HEK293 (cell line): ENCODE results near the gene MAB21L3.

ENCODE experiments used
- CTCF ChIA-PET: fragments of 350-600 bp; formaldehyde crosslinking; extraction: SDS; loops from one replicate; lab custom pipeline; 2021; ENCODE audit warnings: antibody characterized with exemption; lab: Yijun Ruan, JAX
- POLR2A ChIA-PET: fragments of 300-600 bp; formaldehyde crosslinking; extraction: SDS; loops from one replicate; lab custom pipeline; 2020; ENCODE audit warnings: antibody characterized with exemption, inconsistent platforms; lab: Yijun Ruan, JAX
- H3K27ac ChIP-seq: fragments of 200-500 bp; sonication (Bioruptor generic); 2 replicates; pipeline ENCODE4 v1.5.1; 2014; ENCODE audit warnings: low read depth, low read length, control low read depth, inconsistent platforms; ENCODE audit errors: extremely low read depth
- H3K36me3 ChIP-seq, 2 experiments: fragments of 200-500 bp in 1 of 2; sonication (Bioruptor generic) in 1 of 2; 1 replicate in 1 of 2; 2 replicates in 1 of 2; pipeline ENCODE4 v1.5.1; 2014 to 2017; ENCODE audit warnings: inconsistent platforms in 2 of 2, low read length in 2 of 2; ENCODE audit not compliant: control insufficient read depth in 2 of 2, insufficient read depth in 1 of 2
- H3K4me1 ChIP-seq: fragments of 200-500 bp; sonication (Bioruptor generic); 2 replicates; pipeline ENCODE4 v1.5.1; 2014; ENCODE audit warnings: mild to moderate bottlenecking, low read length, inconsistent platforms; ENCODE audit not compliant: control insufficient read depth, insufficient read depth
- H3K4me3 ChIP-seq: 2 replicates; pipeline ENCODE4 v1.5.1; 2011; ENCODE audit warnings: low read depth, mild to moderate bottlenecking, control low read depth, low read length, moderate library complexity
- H3K9me3 ChIP-seq: fragments of 200-500 bp; sonication (Bioruptor generic); 2 replicates; pipeline ENCODE4 v1.5.1; 2014; ENCODE audit warnings: low read depth, low read length, inconsistent platforms; ENCODE audit not compliant: control insufficient read depth, insufficient read depth
- EGR2 ChIP-seq: fragments of 450-650 bp; formaldehyde crosslinking; IDR thresholded peaks from 2 replicates; pipeline ENCODE4 v1.5.1; 2016; ENCODE audit warnings: low read depth, missing biosample characterization, missing genetic modification characterization
- MEIS1 ChIP-seq: sonication (generic); formaldehyde crosslinking; IDR thresholded peaks from 2 replicates; pipeline ENCODE4 v1.8.1; 2022; ENCODE audit warnings: missing genetic modification reagents, mild to moderate bottlenecking, borderline replicate concordance
- REPIN1 ChIP-seq: fragments of 450-650 bp; formaldehyde crosslinking; IDR thresholded peaks from 2 replicates; pipeline ENCODE4 v1.5.1; 2017; ENCODE audit warnings: missing biosample characterization, missing genetic modification characterization, low read depth
- SP3 ChIP-seq: fragments of 450-650 bp; formaldehyde crosslinking; IDR thresholded peaks from 2 replicates; pipeline ENCODE4 v1.5.1; 2016; ENCODE audit warnings: missing biosample characterization, missing genetic modification characterization
- ZBTB44 ChIP-seq: fragments of 450-650 bp; IDR thresholded peaks from 2 replicates; pipeline ENCODE4 v1.5.1; 2018; ENCODE audit warnings: missing biosample characterization, mild to moderate bottlenecking, missing genetic modification characterization
- ZFHX2 ChIP-seq: fragments of 450-650 bp; formaldehyde crosslinking; conservative IDR thresholded peaks from 2 replicates; pipeline ENCODE4 v1.5.1; 2016; ENCODE audit warnings: missing biosample characterization, missing genetic modification characterization
- ZNF133 ChIP-seq: fragments of 450-650 bp; formaldehyde crosslinking; IDR thresholded peaks from 2 replicates; pipeline ENCODE4 v1.5.1; 2016; ENCODE audit warnings: missing biosample characterization, missing genetic modification characterization
- ZNF140 ChIP-seq: fragments of 450-650 bp; formaldehyde crosslinking; IDR thresholded peaks from 2 replicates; pipeline ENCODE4 v1.5.1; 2016; ENCODE audit warnings: missing biosample characterization, missing genetic modification characterization
- ZNF146 ChIP-seq: fragments of 450-650 bp; formaldehyde crosslinking; IDR thresholded peaks from 2 replicates; pipeline ENCODE4 v1.5.1; 2016; ENCODE audit warnings: missing biosample characterization, missing genetic modification characterization
- ZNF16 ChIP-seq: fragments of 450-650 bp; formaldehyde crosslinking; IDR thresholded peaks from 2 replicates; pipeline ENCODE4 v1.5.1; 2016; ENCODE audit warnings: low read depth, missing biosample characterization, missing genetic modification characterization
- ZNF174 ChIP-seq: fragments of 450-650 bp; formaldehyde crosslinking; IDR thresholded peaks from 2 replicates; pipeline ENCODE4 v1.5.0; 2017; ENCODE audit warnings: missing biosample characterization, mild to moderate bottlenecking, missing genetic modification characterization
- ZNF175 ChIP-seq: fragments of 450-650 bp; formaldehyde crosslinking; IDR thresholded peaks from 2 replicates; pipeline ENCODE4 v1.5.1; 2016; ENCODE audit warnings: missing biosample characterization, missing genetic modification characterization
- ZNF19 ChIP-seq: fragments of 450-650 bp; formaldehyde crosslinking; IDR thresholded peaks from 2 replicates; pipeline ENCODE4; 2016; ENCODE audit warnings: missing biosample characterization, missing genetic modification characterization, low read depth
- ZNF221 ChIP-seq: fragments of 450-650 bp; formaldehyde crosslinking; IDR thresholded peaks from 2 replicates; pipeline ENCODE4 v1.5.1; 2017; ENCODE audit warnings: missing biosample characterization, missing genetic modification characterization, borderline replicate concordance
- ZNF26 ChIP-seq: fragments of 450-650 bp; formaldehyde crosslinking; IDR thresholded peaks from 2 replicates; pipeline ENCODE4 v1.5.1; 2016; ENCODE audit warnings: missing biosample characterization, missing genetic modification characterization
- ZNF48 ChIP-seq: fragments of 450-650 bp; formaldehyde crosslinking; IDR thresholded peaks from 2 replicates; pipeline ENCODE4 v1.5.1; 2016; ENCODE audit warnings: missing biosample characterization, missing genetic modification characterization
- ZNF501 ChIP-seq: fragments of 450-650 bp; formaldehyde crosslinking; IDR thresholded peaks from 2 replicates; pipeline ENCODE4 v1.5.1; 2016; ENCODE audit warnings: missing biosample characterization, missing genetic modification characterization
- ZNF510 ChIP-seq: fragments of 450-650 bp; formaldehyde crosslinking; IDR thresholded peaks from 2 replicates; pipeline ENCODE4 v1.5.1; 2018; ENCODE audit warnings: mild to moderate bottlenecking, missing genetic modification characterization, missing biosample characterization; ENCODE audit not compliant: insufficient replicate concordance
- ZNF549 ChIP-seq: fragments of 450-650 bp; IDR thresholded peaks from 2 replicates; pipeline ENCODE4 v1.5.1; 2018; ENCODE audit warnings: missing biosample characterization, missing genetic modification characterization, mild to moderate bottlenecking, inconsistent platforms, moderate library complexity
- ZNF596 ChIP-seq: fragments of 450-650 bp; IDR thresholded peaks from 2 replicates; pipeline ENCODE4 v1.5.0; 2018; ENCODE audit warnings: missing biosample characterization, mild to moderate bottlenecking, missing genetic modification characterization, moderate library complexity
- ZNF624 ChIP-seq: fragments of 450-650 bp; formaldehyde crosslinking; IDR thresholded peaks from 2 replicates; pipeline ENCODE4 v1.5.1; 2017; ENCODE audit warnings: missing biosample characterization, missing genetic modification characterization
- ZNF654 ChIP-seq: fragments of 450-650 bp; formaldehyde crosslinking; IDR thresholded peaks from 2 replicates; pipeline ENCODE4 v1.5.1; 2016; ENCODE audit warnings: low read depth, missing biosample characterization, missing genetic modification characterization
- ZNF658 ChIP-seq: fragments of 450-650 bp; formaldehyde crosslinking; IDR thresholded peaks from 2 replicates; pipeline ENCODE4; 2016; ENCODE audit warnings: missing biosample characterization, missing genetic modification characterization
- ZNF670 ChIP-seq: fragments of 450-650 bp; formaldehyde crosslinking; IDR thresholded peaks from 2 replicates; pipeline ENCODE4 v1.5.1; 2016; ENCODE audit warnings: missing biosample characterization, missing genetic modification characterization, low read depth
- ZNF704 ChIP-seq: fragments of 450-650 bp; formaldehyde crosslinking; IDR thresholded peaks from 2 replicates; pipeline ENCODE4 v1.5.1; 2016; ENCODE audit warnings: missing biosample characterization, missing genetic modification characterization
- ZNF707 ChIP-seq: fragments of 450-650 bp; formaldehyde crosslinking; IDR thresholded peaks from 2 replicates; pipeline ENCODE4 v1.5.1; 2016; ENCODE audit warnings: missing biosample characterization, missing genetic modification characterization
- ZSCAN30 ChIP-seq: fragments of 450-650 bp; IDR thresholded peaks from 2 replicates; pipeline ENCODE4 v1.5.1; 2018; ENCODE audit warnings: missing biosample characterization, mild to moderate bottlenecking, missing genetic modification characterization, moderate library complexity
- TF ChIP-seq, protein P1 (sequence below): fragments of 450-650 bp; formaldehyde crosslinking; IDR thresholded peaks from 2 replicates; pipeline ENCODE4; 2016; ENCODE audit warnings: missing biosample characterization, missing genetic modification characterization

Gene MAB21L3

GRCh38 chr1:116119876-116120275 lies 8.7 kb downstream of the MAB21L3 start:
- Histone ChIP-seq H3K27ac (no peak overlapping the region), H3K4me1 (no peaks in the 10 kb centered on the region), H3K4me3 (no peak overlapping the region), H3K9me3 (no peaks in the 10 kb centered on the region), H3K36me3 (no peaks in the 10 kb centered on the region)
- TF ChIP-seq ZBTB44, result no peak
- no peak for TF ChIP-seq ZNF48 (tag by site-specific recombination)
- no peak for TF ChIP-seq ZNF140 (tag by site-specific recombination)
- no peak for TF ChIP-seq SP3 (tag by site-specific recombination)
- TF ChIP-seq ZNF501 (tag by site-specific recombination), result no peak
- no peak for TF ChIP-seq ZNF707 (tag by site-specific recombination)
- TF ChIP-seq, protein P1, sequence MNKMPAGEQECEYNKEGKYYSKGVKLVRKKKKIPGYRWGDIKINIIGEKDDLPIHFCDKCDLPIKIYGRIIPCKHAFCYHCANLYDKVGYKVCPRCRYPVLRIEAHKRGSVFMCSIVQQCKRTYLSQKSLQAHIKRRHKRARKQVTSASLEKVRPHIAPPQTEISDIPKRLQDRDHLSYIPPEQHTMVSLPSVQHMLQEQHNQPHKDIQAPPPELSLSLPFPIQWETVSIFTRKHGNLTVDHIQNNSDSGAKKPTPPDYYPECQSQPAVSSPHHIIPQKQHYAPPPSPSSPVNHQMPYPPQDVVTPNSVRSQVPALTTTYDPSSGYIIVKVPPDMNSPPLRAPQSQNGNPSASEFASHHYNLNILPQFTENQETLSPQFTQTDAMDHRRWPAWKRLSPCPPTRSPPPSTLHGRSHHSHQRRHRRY (tag by site-specific recombination), result no peak
- no peak for TF ChIP-seq ZNF549
- no peak for TF ChIP-seq ZNF654 (tag by site-specific recombination)
- TF ChIP-seq REPIN1 (tag by site-specific recombination), result no peak
- no peak for TF ChIP-seq ZNF221 (tag by site-specific recombination)
- TF ChIP-seq ZNF16 (tag by site-specific recombination), result no peak
- TF ChIP-seq ZNF704 (tag by site-specific recombination), result no peak
- TF ChIP-seq ZNF510, result no peak
- TF ChIP-seq ZNF146 (tag by site-specific recombination), result no peak
- TF ChIP-seq MEIS1 (CRISPR knock-in tag), result no peak
- no peak for TF ChIP-seq ZNF175 (tag by site-specific recombination)
- no peak for TF ChIP-seq ZNF133 (tag by site-specific recombination)
- ChIA-PET CTCF (interaction anchor here (0.6 to 0.8 kb wide), 2 partner anchors 278 to 312 kb away, joined by 3 read pairs; no protein-coding TSS in a partner anchor), POLR2A (no interaction called here)

DNA sequence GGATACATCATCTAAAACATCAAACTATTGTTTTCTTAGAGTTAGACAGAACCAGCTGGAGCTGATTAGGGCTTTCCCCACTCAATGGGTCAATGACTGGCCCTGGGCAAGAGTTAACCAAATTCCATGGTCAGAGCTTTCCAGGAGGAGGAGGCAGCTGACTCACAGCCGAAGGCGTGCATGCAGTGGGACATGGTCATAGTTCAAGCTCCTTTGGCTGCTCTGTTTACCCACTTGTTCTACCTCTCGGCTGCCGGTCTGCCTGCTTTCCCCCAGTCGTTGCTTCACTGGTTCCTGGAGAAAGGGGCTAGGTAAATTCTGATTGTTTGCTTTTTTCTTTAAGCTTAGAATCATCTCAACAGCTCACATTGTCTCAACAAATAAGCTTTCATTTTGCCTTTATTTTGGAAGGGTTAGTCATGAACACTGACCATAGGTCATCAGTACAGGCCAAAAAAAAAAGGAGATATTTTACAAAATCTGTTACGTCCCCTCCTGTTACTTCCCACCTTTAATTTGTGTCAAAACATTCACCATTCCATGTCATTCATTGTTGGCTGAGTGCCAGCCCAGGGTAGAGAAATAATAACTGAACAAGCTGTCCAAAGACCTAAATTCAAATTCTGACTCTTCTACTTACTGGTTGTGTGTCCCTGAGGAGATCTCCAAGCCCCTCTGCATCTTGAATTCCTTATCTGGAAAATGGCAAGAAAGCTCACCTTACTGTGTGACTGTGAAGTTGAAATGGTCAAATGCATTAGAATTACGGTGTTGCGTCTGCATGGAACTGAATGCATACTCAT lies 12.0 kb downstream of the MAB21L3 start:
- Histone ChIP-seq H3K4me3 (no peak overlapping the region), H3K27ac (no peak overlapping the region), H3K9me3 (no peaks in the 10 kb centered on the region), H3K4me1 (no peaks in the 10 kb centered on the region), H3K36me3 (no peaks in the 10 kb centered on the region)
- POLR2A ChIA-PET, result no interaction called here
- no peak for TF ChIP-seq ZNF26 (tag by site-specific recombination)
- no peak for TF ChIP-seq ZNF670
- TF ChIP-seq ZNF596, result no peak
- no peak for TF ChIP-seq ZNF624 (tag by site-specific recombination)
- TF ChIP-seq ZNF174, result no peak
- TF ChIP-seq EGR2 (tag by site-specific recombination), result 0 out of 2 replicates have a peak, but pooled peaks have one; percentile 5
- 0 out of 2 replicates have a peak, but pooled peaks have one; percentile 8 for TF ChIP-seq ZFHX2
- TF ChIP-seq ZNF658 (tag by site-specific recombination), result no peak
- TF ChIP-seq ZNF19 (tag by site-specific recombination), result no peak
- no peak for TF ChIP-seq ZSCAN30 (tag by site-specific recombination)
- TF ChIP-seq, all 188 proteins: peak for 2
- CTCF ChIA-PET, result interaction anchor here (0.6 to 3.7 kb wide), 5 partner anchors 16 to 515 kb away, joined by 3 to 22 read pairs (median 4); no protein-coding TSS in a partner anchor
